WTC11 (cell line): Measurements from ENCODE around the gene ZNF850. TPM values are rescaled to one million over a fixed set of nuclear protein-coding genes. Genes with fewer than 3 reads are reported as not detected.
"Not testable (repeated sequence)": the region's sequence is repeated elsewhere in the genome, so short reads cannot be mapped to it uniquely, and the experiment has no call there.

ENCODE experiments used
- ATAC-seq: fragments of 200-7000 bp; cut with Tn5 transposase; 2 replicates; pipeline ENCODE4 v1.10.0; 2021; ENCODE audit warnings: mild to moderate bottlenecking, moderate library complexity
- CTCF ChIA-PET: fragments of 300-600 bp; sonication (Branson Sonifier 250); formaldehyde crosslinking; loops from one replicate; lab custom pipeline; 2021; ENCODE audit warnings: antibody characterized with exemption; lab: Charles Lee
- POLR2A ChIA-PET: fragments of 350-600 bp; sonication (Branson Sonifier 250); formaldehyde crosslinking; loops from one replicate; lab custom pipeline; 2021; ENCODE audit warnings: antibody characterized with exemption; lab: Charles Lee
- DNase-seq: peaks from one replicate; pipeline ENCODE4 v3.0.0; 2021; ENCODE audit warnings: low spot score
- H3K27ac Mint-ChIP-seq: 2 replicates; pipeline ENCODE4 v1.8.0; 2021; ENCODE audit warnings: mixed read lengths
- H3K27me3 Mint-ChIP-seq: 2 replicates; pipeline ENCODE4 v1.8.0; 2021; ENCODE audit warnings: low read depth, mild to moderate bottlenecking, moderate library complexity, mixed read lengths
- H3K36me3 Mint-ChIP-seq: 2 replicates; pipeline ENCODE4 v1.8.0; 2021; ENCODE audit warnings: mixed read lengths
- H3K4me1 Mint-ChIP-seq: 2 replicates; pipeline ENCODE4 v1.8.0; 2022; ENCODE audit warnings: mixed read lengths
- H3K4me3 Mint-ChIP-seq: 2 replicates; pipeline ENCODE4 v1.8.0; 2021; ENCODE audit warnings: mild to moderate bottlenecking, moderate library complexity, mixed read lengths
- H3K9me3 Mint-ChIP-seq: 2 replicates; pipeline ENCODE4 v1.8.0; 2021; ENCODE audit warnings: mixed read lengths
- ARID4B ChIP-seq: sonication (generic); formaldehyde crosslinking; IDR thresholded peaks from 2 replicates; pipeline ENCODE4 v1.8.0; 2023; ENCODE audit warnings: missing genetic modification reagents, mild to moderate bottlenecking, borderline replicate concordance
- CDX4 ChIP-seq: fragments of 250-450 bp; sonication (Bioruptor Pico); IDR thresholded peaks from 2 replicates; pipeline ENCODE4 v1.9.0; 2021; ENCODE audit warnings: moderate library complexity, mild to moderate bottlenecking, inconsistent platforms, borderline replicate concordance
- CTCF ChIP-seq: fragments of 200-600 bp; IDR thresholded peaks from 2 replicates; pipeline ENCODE4 v1.8.0; 2022; ENCODE audit warnings: antibody characterized with exemption
- E2F1 ChIP-seq: sonication (generic); formaldehyde crosslinking; IDR thresholded peaks from 2 replicates; pipeline ENCODE4 v1.8.0; 2022; ENCODE audit warnings: mild to moderate bottlenecking, missing genetic modification reagents
- FOXJ3 ChIP-seq: sonication (generic); formaldehyde crosslinking; IDR thresholded peaks from 2 replicates; pipeline ENCODE4 v1.9.0; 2021; ENCODE audit warnings: missing genetic modification reagents, mild to moderate bottlenecking, borderline replicate concordance
- GTF2I ChIP-seq: fragments of 250-450 bp; sonication (Bioruptor Pico); conservative IDR thresholded peaks from 2 replicates; pipeline ENCODE4 v1.4.0; 2021; ENCODE audit warnings: mild to moderate bottlenecking
- JUN ChIP-seq: sonication (generic); formaldehyde crosslinking; IDR thresholded peaks from 2 replicates; pipeline ENCODE4 v1.8.0; 2023; ENCODE audit warnings: mild to moderate bottlenecking, missing genetic modification reagents
- NFYB ChIP-seq: sonication (generic); formaldehyde crosslinking; conservative IDR thresholded peaks from 2 replicates; pipeline ENCODE4 v1.8.0; 2022; ENCODE audit warnings: low read depth, missing genetic modification reagents
- NR2C2 ChIP-seq: sonication (generic); formaldehyde crosslinking; IDR thresholded peaks from 2 replicates; pipeline ENCODE4 v1.8.0; 2022; ENCODE audit warnings: mild to moderate bottlenecking, missing genetic modification reagents
- ZNF121 ChIP-seq: sonication (generic); formaldehyde crosslinking; IDR thresholded peaks from 2 replicates; pipeline ENCODE4 v1.8.0; 2023; ENCODE audit warnings: missing genetic modification reagents
- ZNF281 ChIP-seq: sonication (generic); formaldehyde crosslinking; IDR thresholded peaks from 2 replicates; pipeline ENCODE4 v1.8.0; 2023; ENCODE audit warnings: mild to moderate bottlenecking, missing genetic modification reagents
- ZNF425 ChIP-seq: fragments of 250-450 bp; sonication (Bioruptor Pico); conservative IDR thresholded peaks from 2 replicates; pipeline ENCODE4 v1.9.0; 2021; ENCODE audit warnings: mild to moderate bottlenecking
- ZNF671 ChIP-seq: fragments of 250-450 bp; sonication (Bioruptor Pico); IDR thresholded peaks from 2 replicates; pipeline ENCODE4 v1.8.0; 2021; ENCODE audit warnings: mild to moderate bottlenecking
- total RNA-seq: library from RNA; stranded (reverse); gene quantifications from 3 replicates; pipeline ENCODE4 v1.2.3, GENCODE V29; 2021

ZNF850 gene
- total RNA-seq, 1 experiment from 2014 or later: 65.9 TPM

GRCh38 chr19:36796714-36796992 is 24.0 kb upstream of the ZNF850 start:
- ATAC-seq (no peak), DNase-seq (no peak)
- CTCF ChIA-PET: interaction anchor here (0.9 kb wide), 1 partner anchor 24 kb away, joined by 3 read pairs; the partner anchor contains the start of gene ZNF850
- peaks cover 35% of the 10 kb centered on the region for H3K36me3 Mint-ChIP-seq
- peak overlapping the region; percentile 60 for H3K27ac Mint-ChIP-seq
- TF ChIP-seq ZNF121 (CRISPR knock-in tag): no peak
- TF ChIP-seq NFYB: no peak
- no peak for TF ChIP-seq ZNF671 (CRISPR knock-in tag)
- no peak for TF ChIP-seq NR2C2 (CRISPR knock-in tag)
- no peak for TF ChIP-seq ARID4B
- no peak for TF ChIP-seq FOXJ3 (CRISPR knock-in tag)
- no peak for TF ChIP-seq ZNF425 (CRISPR knock-in tag)
- no peak for TF ChIP-seq CDX4 (CRISPR knock-in tag)
- TF ChIP-seq JUN: no peak
- no peak for TF ChIP-seq GTF2I (CRISPR knock-in tag)
- TF ChIP-seq E2F1 (CRISPR knock-in tag): no peak
- no peak for TF ChIP-seq ZNF281 (CRISPR knock-in tag)
- no peak for TF ChIP-seq CTCF
- H3K27me3 Mint-ChIP-seq: no peaks in the 10 kb centered on the region; the same call in 1 of the 2 replicates
- peak overlapping the region; percentile 87 for H3K4me3 Mint-ChIP-seq
- peaks cover 11% of the 10 kb centered on the region for H3K4me1 Mint-ChIP-seq
- POLR2A ChIA-PET: interaction anchor here (1.0 kb wide), 2 partner anchors 24 to 54 kb away, joined by 4 read pairs; partner anchors contain the start of genes ZNF345 and ZNF850
- H3K9me3 Mint-ChIP-seq: peaks cover 28% of the 10 kb centered on the region

- ChIA-PET CTCF (interaction anchor here (0.6 to 1.6 kb wide), 5 partner anchors 11 to 104 kb away, joined by 3 to 8 read pairs (median 4); partner anchors contain the start of genes ZNF345, ZNF567 and ZNF850), POLR2A (interaction anchor here (0.5 to 1.5 kb wide), 3 partner anchors 20 to 49 kb away, joined by 3 to 4 read pairs (median 3); no protein-coding TSS in a partner anchor)
- peak overlapping the region; percentile 53; the same call in 1 of the 2 replicates for H3K27ac Mint-ChIP-seq
- DNase-seq (peak; percentile 69), ATAC-seq (peak; percentile 100)
- not testable (repeated sequence) for H3K4me1 Mint-ChIP-seq, H3K27me3 Mint-ChIP-seq, H3K36me3 Mint-ChIP-seq
- H3K4me3 Mint-ChIP-seq: peak overlapping the region; percentile 74
- H3K9me3 Mint-ChIP-seq: peaks cover 21% of the 10 kb centered on the region
Observed at GRCh38 chr19:36791420-36792141, 19.0 kb upstream of the ZNF850 start.
